GM18499 (cell line): ENCODE results near the gene SNAPC2.
"Not testable (repeated sequence)": the region's sequence is repeated elsewhere in the genome, so short reads cannot be mapped to it uniquely, and the experiment has no call there.

Source experiments
- ATAC-seq: cut with Tn5 transposase; IDR thresholded peaks from one replicate; pipeline ENCODE4 v1.9.1; 2021; ENCODE audit warnings: moderate number of reproducible peaks; ENCODE audit not compliant: insufficient read depth, unreplicated experiment

Gene SNAPC2

DNA sequence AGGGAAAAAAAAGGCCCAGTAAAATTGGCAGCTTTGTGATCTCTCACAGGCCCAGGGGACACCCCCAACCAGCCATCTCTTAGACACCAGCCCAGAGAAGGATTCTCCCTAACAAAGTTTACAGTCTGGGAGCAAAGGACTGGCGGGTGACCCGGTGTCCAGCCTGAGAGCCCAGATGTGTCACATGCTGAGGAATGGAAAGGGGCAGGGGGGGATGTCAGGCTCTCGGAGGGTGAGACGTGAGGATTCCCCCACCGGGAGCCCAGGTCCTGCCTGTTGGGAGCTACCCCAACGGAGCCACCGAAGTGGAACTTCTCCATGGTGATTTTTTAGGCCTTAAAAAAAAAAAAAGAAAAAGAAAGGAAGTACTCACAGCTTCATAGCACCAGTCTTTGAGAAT is 10.6 kb downstream of the SNAPC2 start:
- no peak for ATAC-seq

- no peak for ATAC-seq
Measured at GRCh38 chr19:7931221-7932061, 11.3 kb downstream of the SNAPC2 start.

DNA sequence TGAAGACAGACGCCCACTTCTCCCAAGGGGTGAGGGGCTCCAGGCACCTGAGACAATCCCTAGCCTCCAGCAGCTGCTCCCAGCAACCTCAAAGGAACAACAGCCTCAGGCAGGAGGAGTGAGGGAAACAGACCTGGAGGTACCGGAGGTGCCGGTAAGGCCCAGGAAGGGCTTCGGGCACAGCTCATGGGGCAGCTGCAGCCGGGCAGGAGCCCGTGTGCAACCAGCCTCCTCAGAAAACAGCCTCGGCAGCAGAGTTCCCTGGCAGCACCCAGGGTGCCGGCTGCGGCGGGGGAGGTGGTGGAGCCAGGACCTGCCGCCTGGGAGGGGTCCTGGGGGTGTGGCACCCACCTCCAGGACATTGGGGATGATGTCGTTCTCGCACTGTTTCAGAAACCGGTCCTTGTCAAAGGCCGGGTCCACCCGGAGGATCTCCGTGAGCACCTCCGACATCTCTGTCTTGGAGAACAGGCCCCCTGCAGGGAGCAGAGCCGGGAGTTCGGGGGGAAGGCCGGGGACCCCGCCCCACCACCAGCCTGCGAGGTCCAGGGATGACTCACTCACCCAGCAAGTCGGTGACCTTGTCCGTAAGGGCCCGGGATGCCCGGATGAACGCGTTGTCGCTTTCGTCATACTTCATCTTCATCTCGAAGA is 12.3 kb downstream of the SNAPC2 start:
- ATAC-seq = no peak

DNA sequence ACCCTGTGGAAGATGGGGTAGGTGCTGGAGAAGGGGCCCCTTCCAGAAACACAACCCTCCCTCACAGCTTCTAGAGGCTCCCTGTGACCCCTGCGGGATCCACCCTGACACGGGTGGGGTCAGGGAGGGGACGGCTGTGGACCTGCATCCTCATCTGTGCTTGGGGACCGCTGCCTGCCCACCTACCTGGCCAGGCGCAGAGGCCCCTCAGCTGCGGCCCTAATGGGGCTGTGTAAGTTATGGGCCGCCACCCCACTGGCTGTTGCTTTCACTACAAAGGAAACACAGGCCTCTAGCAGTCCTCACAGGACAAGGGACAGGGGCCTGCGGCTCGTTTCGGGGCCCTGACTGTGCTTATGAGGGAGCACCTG is 12.8 kb downstream of the SNAPC2 start:
- no peak for ATAC-seq

DNA sequence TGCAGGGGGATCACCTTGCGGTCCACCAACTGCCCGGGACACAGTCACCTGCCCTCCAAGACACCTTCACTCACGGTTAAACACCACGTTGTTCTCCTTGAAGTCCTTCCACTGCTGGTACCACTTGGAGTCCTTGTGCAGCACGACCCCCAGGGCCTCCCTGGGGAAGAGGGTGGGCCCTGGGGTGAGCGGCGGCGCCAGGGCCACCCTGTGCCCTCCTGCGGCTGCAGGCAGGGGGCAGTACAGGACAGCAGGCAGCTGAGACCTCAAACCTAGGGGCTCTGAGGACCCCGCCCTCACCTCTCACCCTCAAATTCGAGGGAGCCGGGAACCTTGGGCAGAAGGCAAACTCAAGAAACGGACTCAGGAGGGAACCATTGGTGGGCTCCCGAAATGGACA is 13.3 kb downstream of the SNAPC2 start:
- no peak for ATAC-seq

DNA sequence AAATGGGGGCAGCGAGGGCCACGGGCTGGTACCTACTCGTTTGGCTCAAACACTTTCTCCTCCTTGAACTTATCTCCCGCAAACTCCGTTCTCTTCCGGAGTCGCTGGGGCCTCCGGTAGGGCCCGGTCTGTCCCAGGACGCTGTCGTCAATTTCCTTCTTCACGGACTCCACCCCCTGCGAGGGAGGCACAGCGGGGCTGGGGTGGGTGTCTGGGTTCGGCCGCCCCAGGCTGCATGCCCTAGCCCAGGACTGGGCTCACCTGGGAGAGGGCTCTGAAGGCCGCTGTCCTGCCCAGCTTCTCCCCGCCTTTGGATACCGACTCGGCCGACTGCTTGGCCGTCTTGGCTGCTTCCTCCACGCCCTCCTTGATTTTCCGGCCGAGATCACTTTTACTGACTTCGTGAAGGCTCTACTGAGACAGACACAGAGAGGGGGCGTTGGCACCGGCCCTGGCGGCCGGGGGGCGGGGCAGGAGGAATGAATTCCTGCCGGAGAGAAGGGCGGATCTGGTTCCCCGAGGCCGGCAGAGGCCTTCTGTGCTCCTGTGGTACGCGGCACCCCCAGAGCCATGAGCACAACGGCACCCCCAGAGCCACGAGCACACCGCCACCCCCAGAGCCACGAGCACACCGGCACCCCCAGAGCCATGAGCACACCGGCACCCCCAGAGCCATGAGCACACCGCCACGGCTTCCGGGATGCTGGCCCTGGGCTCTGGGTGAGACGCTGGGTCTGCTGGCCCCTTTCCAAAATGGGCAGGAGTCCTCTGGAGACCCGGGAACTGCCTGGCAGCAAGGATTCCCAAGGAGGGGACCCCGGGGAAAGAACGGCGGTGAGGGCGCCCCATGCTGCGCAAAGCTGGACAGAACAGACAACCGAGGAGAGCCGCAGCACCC is 13.9 kb downstream of the SNAPC2 start:
- ATAC-seq = no peak

GRCh38 chr19:7934766-7935165 is 14.6 kb downstream of the SNAPC2 start:
- no peak for ATAC-seq

DNA sequence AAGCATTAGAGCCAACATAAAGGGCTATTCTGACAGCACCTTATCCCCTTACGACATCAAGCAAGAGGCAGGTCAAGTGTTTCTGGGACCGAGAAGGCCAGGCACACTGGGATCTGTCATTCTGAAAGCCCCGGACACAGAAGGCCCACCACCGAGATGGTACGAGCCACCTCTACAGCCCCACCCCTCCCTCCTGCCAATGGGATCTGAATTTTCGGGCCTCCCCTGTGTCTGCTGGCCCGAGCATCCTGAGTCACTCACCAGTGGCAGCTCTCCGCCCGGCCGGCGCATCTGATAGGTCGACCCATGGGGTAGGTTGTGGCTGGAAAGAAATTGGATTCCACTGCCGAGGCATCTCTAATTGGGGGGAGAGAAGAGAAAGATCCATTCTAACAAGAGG is 20.7 kb downstream of the SNAPC2 start:
- ATAC-seq = no peak

- no peak for ATAC-seq
Measured at GRCh38 chr19:7941895-7942596, 21.9 kb downstream of the SNAPC2 start.

GRCh38 chr19:7942981-7943443 is 22.9 kb downstream of the SNAPC2 start:
- ATAC-seq = no peak

GRCh38 chr19:7943444-7944176 is 23.5 kb downstream of the SNAPC2 start, which contains the start of gene TIMM44:
Gene TIMM44 (minus strand): TSS chr19:7943666. CDS start chr19:7943651, 15 bp downstream.
- peak; percentile 85 for ATAC-seq

DNA sequence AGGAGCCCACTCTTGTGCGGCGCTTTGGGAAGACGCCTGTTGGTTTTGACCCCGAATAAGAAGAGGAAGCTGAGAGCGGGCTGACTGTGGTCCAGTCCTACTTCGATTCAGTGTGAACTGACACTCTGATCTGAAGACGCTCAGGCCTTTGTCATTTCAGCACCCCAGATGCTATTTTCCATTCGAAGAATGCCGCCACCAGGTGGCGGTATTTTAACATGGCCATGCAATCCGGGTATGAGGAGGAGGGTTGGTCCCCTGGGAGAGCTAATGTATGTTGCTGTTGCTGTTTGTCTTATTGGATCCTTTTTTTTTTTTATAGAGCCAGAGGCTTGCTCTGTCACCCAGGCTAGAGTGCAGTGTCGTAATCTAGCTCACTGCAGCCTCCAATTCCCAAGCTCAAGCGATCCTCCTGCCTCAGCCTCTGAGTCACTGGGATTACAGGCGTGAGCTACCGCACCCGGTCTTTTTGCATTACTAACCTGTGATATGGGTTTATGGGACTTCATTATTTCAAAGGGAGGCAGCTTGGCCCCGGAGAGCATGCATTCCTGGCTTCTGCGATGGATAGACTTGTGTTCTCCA is 24.1 kb downstream of the SNAPC2 start:
- no peak for ATAC-seq

DNA sequence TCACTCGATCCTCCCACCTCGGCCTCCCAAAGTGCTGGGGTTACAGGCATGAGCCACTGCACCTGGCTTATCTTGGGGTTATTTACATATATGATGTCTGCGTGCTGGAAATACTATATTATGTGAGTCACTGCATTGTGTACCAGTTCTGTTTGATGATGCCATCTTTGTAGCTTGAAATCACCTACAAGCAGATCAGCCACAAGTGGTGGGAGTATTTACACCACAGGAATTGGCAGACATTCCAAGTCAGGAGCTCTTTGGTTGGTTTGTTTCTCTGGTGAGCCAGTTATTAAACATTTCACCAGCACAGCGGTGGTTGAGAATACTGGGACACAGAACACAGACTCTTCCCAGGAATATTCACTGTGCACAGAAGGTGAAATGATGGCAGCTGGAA is 27.8 kb downstream of the SNAPC2 start:
- ATAC-seq = no peak

GRCh38 chr19:7953060-7953459 is 32.9 kb downstream of the SNAPC2 start:
- ATAC-seq = no peak

- ATAC-seq = no peak
Measured at GRCh38 chr19:7953576-7953975, 33.4 kb downstream of the SNAPC2 start.

DNA sequence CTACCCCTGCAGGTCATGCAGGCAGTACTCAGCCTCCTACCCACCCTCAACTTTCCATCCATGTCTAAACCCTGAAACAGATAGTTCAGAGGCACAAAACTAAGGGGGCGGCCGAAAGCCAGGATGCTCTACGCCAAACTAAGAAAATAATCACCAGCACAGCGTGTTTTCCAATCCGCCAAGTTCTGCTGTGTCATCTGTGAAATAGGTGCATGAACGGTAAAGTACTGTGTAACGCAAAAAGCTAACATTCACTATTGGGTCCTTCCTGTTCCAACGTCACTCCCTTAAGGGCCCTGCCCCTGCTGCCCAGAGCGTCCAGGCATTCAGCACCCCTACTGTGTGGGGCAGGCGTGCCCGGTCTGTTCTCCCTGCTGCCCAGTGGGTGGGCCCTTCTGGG is 35.6 kb downstream of the SNAPC2 start:
- ATAC-seq = no peak

GRCh38 chr19:7959211-7959610 is 39.1 kb downstream of the SNAPC2 start:
- ATAC-seq = no peak

GRCh38 chr19:7961082-7961481 is 40.9 kb downstream of the SNAPC2 start:
- not testable (repeated sequence) for ATAC-seq
